WTC11 (cell line): ENCODE results near the gene ABHD6.

Experiments used
- CTCF ChIP-seq: fragments of 200-600 bp; IDR thresholded peaks from 2 replicates; pipeline ENCODE4 v1.8.0; 2022; ENCODE audit warnings: antibody characterized with exemption
- ZNF138 ChIP-seq: sonication (generic); formaldehyde crosslinking; conservative IDR thresholded peaks from 2 replicates; pipeline ENCODE4 v1.8.1; 2022; ENCODE audit warnings: mild to moderate bottlenecking, moderate library complexity, missing genetic modification reagents

GRCh38 chr3:58334506-58334884, 96.9 kb downstream of the ABHD6 start:
- no peak for TF ChIP-seq ZNF138 (CRISPR knock-in tag)
- no peak for TF ChIP-seq CTCF
